ENCODE results near the gene FXN. TPM values are rescaled to one million over a fixed set of nuclear protein-coding genes. Genes with fewer than 3 reads are reported as not detected.

Gene FXN
- total and polyA plus RNA-seq, 4 donors: 4.7 to 41.7 (median 23.9) TPM

DNA sequence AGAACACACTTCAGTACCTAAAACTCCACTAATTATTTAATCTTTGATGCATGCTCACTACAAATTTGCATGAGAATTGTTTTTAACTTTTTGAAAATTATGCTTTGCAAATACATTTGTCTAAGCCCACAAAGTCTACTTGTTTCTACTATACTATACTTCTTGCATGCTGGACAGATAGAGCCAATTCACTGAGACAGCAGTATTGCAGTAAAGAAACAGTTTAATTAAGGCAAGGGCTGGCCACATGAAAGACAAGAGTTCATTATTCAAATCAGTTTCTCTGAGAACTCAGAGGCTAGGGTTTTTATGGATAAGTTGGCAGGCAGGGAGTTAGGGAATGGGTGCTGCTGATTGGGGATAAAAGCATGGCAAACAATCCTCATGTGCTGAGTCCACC, 6.0 kb upstream of the FXN start:
- Histone ChIP-seq H3K4me3 (ENCODE audit: low read depth in 1 of 3, low read length in 3 of 3) (no peak overlapping the region), H3K4me1 (ENCODE audit: control insufficient read depth in 4 of 4, insufficient read depth in 4 of 4, low read length in 3 of 4) (no peaks in the 10 kb centered on the region), H3K27me3 (ENCODE audit: control insufficient read depth in 4 of 4, insufficient read depth in 4 of 4, low read length in 3 of 4) (no peaks in the 10 kb centered on the region), H3K27ac (ENCODE audit: low read depth in 1 of 2, low read length in 2 of 2) (no peak overlapping the region), H3K9me3 (ENCODE audit: control insufficient read depth in 4 of 4, low read length in 3 of 4) (peaks cover 0 to 2% (median 0%) of the 10 kb centered on the region in 4 donors), H3K9ac (ENCODE audit: low read depth in 1 of 2, low read length in 2 of 2) (no peak overlapping the region), H3K36me3 (ENCODE audit: control insufficient read depth in 4 of 4, insufficient read depth in 3 of 4, low read depth in 1 of 4, low read length in 3 of 4) (peaks cover 0 to 2% (median 0%) of the 10 kb centered on the region in 4 donors)
- TF ChIP-seq, protein P1, sequence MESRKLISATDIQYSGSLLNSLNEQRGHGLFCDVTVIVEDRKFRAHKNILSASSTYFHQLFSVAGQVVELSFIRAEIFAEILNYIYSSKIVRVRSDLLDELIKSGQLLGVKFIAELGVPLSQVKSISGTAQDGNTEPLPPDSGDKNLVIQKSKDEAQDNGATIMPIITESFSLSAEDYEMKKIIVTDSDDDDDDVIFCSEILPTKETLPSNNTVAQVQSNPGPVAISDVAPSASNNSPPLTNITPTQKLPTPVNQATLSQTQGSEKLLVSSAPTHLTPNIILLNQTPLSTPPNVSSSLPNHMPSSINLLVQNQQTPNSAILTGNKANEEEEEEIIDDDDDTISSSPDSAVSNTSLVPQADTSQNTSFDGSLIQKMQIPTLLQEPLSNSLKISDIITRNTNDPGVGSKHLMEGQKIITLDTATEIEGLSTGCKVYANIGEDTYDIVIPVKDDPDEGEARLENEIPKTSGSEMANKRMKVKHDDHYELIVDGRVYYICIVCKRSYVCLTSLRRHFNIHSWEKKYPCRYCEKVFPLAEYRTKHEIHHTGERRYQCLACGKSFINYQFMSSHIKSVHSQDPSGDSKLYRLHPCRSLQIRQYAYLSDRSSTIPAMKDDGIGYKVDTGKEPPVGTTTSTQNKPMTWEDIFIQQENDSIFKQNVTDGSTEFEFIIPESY (IDR thresholded peaks at IDR 0.05): no peak
- no peak for TF ChIP-seq RXRA (IDR thresholded peaks at IDR 0.05)
- TF ChIP-seq FOXA2 (IDR thresholded peaks at IDR 0.05): no peak
- no peak for TF ChIP-seq NR2F2 (IDR thresholded peaks at IDR 0.05)
- TF ChIP-seq HNF4A (conservative IDR thresholded peaks at IDR 0.05): no peak
- TF ChIP-seq, protein P2, sequence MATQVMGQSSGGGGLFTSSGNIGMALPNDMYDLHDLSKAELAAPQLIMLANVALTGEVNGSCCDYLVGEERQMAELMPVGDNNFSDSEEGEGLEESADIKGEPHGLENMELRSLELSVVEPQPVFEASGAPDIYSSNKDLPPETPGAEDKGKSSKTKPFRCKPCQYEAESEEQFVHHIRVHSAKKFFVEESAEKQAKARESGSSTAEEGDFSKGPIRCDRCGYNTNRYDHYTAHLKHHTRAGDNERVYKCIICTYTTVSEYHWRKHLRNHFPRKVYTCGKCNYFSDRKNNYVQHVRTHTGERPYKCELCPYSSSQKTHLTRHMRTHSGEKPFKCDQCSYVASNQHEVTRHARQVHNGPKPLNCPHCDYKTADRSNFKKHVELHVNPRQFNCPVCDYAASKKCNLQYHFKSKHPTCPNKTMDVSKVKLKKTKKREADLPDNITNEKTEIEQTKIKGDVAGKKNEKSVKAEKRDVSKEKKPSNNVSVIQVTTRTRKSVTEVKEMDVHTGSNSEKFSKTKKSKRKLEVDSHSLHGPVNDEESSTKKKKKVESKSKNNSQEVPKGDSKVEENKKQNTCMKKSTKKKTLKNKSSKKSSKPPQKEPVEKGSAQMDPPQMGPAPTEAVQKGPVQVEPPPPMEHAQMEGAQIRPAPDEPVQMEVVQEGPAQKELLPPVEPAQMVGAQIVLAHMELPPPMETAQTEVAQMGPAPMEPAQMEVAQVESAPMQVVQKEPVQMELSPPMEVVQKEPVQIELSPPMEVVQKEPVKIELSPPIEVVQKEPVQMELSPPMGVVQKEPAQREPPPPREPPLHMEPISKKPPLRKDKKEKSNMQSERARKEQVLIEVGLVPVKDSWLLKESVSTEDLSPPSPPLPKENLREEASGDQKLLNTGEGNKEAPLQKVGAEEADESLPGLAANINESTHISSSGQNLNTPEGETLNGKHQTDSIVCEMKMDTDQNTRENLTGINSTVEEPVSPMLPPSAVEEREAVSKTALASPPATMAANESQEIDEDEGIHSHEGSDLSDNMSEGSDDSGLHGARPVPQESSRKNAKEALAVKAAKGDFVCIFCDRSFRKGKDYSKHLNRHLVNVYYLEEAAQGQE (IDR thresholded peaks at IDR 0.05): no peak
- no peak for TF ChIP-seq YY1 (IDR thresholded peaks at IDR 0.05)
- TF ChIP-seq GABPA (IDR thresholded peaks at IDR 0.05 in 1 of 2, conservative IDR thresholded peaks at IDR 0.05 in 1 of 2): no peak
- TF ChIP-seq JUND (IDR thresholded peaks at IDR 0.05): no peak
- no peak for TF ChIP-seq FOXA1 (IDR thresholded peaks at IDR 0.05)
- TF ChIP-seq SP1 (IDR thresholded peaks at IDR 0.05): no peak
- TF ChIP-seq, protein P3, sequence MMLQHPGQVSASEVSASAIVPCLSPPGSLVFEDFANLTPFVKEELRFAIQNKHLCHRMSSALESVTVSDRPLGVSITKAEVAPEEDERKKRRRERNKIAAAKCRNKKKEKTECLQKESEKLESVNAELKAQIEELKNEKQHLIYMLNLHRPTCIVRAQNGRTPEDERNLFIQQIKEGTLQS (IDR thresholded peaks at IDR 0.05): no peak
- no peak for TF ChIP-seq EGR1 (IDR thresholded peaks at IDR 0.05; ENCODE audit: low read depth in 2 of 2)
- DNase-seq (ENCODE audit: low spot score): no peak

- 82% methylated on average over 1 of the region's 1 CpG for WGBS
- no peak overlapping the region for H3K27ac ChIP-seq (ENCODE audit: low read depth in 1 of 2, low read length in 2 of 2)
- no peak for DNase-seq (ENCODE audit: low spot score)
Measured at GRCh38 chr9:69030851-69031645, 4.5 kb upstream of the FXN start.

More at GRCh38 chr9:69030851-69031645, 4.5 kb upstream of the FXN start:
- Histone ChIP-seq H3K27me3 (ENCODE audit: control insufficient read depth in 4 of 4, insufficient read depth in 4 of 4, low read length in 3 of 4) (no peaks in the 10 kb centered on the region), H3K36me3 (ENCODE audit: control insufficient read depth in 4 of 4, insufficient read depth in 3 of 4, low read depth in 1 of 4, low read length in 3 of 4) (peaks cover 0 to 2% (median 0%) of the 10 kb centered on the region in 4 donors), H3K9me3 (ENCODE audit: control insufficient read depth in 4 of 4, low read length in 3 of 4) (peaks cover 0 to 2% (median 0%) of the 10 kb centered on the region in 4 donors), H3K9ac (ENCODE audit: low read depth in 1 of 2, low read length in 2 of 2) (no peak overlapping the region), H3K4me1 (ENCODE audit: control insufficient read depth in 4 of 4, insufficient read depth in 4 of 4, low read length in 3 of 4) (peaks cover 0 to 4% (median 3%) of the 10 kb centered on the region in 4 donors), H3K4me3 (ENCODE audit: low read depth in 1 of 3, low read length in 3 of 3) (no peak overlapping the region)
- TF ChIP-seq GABPA (IDR thresholded peaks at IDR 0.05 in 1 of 2, conservative IDR thresholded peaks at IDR 0.05 in 1 of 2) (no peak), TAF1 (conservative IDR thresholded peaks at IDR 0.05) (no peak), RAD21 (IDR thresholded peaks at IDR 0.05) (no peak), HNF4A (conservative IDR thresholded peaks at IDR 0.05) (no peak)
- TF ChIP-seq, protein P1 (IDR thresholded peaks at IDR 0.05): no peak
